RWPE1 (cell line): ENCODE measurements around the gene ATXN1.

Experiments used
- CTCF ChIA-PET: fragments of 350-600 bp; sonication (Branson Sonifier 250); formaldehyde crosslinking; extraction: SDS; loops from one replicate; lab custom pipeline; 2021; lab: Yijun Ruan, JAX
- POLR2A ChIA-PET: fragments of 400-600 bp; formaldehyde crosslinking; extraction: SDS; loops from one replicate; lab custom pipeline; 2020; ENCODE audit warnings: antibody characterized with exemption; ENCODE audit not compliant: low non-redundant PET; lab: Yijun Ruan, JAX
- DNase-seq: peaks from one replicate; pipeline ENCODE4 v3.0.0; 2012; ENCODE audit warnings: low spot score
- H3K27ac ChIP-seq: fragments of 450-650 bp; 2 replicates; pipeline ENCODE4 v1.5.1; 2017
- TF ChIP-seq, protein P1 (sequence below): fragments of 450-650 bp; conservative IDR thresholded peaks from 2 replicates; pipeline ENCODE4 v1.5.1; 2017; ENCODE audit warnings: low read depth, mild to moderate bottlenecking

ATXN1 gene

DNA sequence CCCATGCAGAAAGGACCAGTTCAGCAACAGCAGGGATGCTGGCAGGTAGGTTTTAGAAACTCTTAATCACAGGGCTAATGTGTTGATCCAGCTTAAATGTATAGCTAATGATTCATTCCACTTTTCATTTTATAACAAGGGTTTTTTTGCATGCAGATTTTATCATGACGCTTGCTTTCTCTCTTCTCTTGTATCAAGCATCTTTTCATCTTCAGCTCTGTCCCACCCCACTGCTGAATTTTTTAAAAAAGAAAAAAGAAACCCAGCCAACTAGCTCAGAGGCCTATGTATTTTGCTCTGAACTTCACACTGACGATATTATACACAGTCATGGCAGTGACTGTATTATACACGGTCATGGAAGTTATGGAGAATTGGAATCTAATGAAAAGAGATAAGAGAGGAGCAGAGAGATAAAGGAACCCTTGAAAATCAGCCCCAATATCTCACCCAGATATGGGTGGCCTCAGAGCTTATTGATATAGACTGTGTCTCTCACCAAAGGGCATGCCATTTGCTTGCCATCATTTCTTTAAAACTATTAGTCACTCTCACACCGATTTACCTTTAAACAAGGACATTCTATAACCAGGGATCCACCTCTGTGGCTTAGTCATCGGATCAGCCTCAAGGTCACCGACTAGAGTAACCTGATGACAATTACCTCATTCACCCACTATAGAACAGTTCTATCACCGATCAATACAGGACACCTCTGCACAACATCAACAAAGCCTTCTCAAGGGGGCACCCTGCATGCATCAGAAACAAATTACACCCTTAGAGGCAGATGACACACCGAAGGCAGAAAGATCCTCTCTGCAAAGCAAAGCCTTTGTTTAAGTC is 222.0 kb downstream of the ATXN1 start:
- TF ChIP-seq, protein P1, sequence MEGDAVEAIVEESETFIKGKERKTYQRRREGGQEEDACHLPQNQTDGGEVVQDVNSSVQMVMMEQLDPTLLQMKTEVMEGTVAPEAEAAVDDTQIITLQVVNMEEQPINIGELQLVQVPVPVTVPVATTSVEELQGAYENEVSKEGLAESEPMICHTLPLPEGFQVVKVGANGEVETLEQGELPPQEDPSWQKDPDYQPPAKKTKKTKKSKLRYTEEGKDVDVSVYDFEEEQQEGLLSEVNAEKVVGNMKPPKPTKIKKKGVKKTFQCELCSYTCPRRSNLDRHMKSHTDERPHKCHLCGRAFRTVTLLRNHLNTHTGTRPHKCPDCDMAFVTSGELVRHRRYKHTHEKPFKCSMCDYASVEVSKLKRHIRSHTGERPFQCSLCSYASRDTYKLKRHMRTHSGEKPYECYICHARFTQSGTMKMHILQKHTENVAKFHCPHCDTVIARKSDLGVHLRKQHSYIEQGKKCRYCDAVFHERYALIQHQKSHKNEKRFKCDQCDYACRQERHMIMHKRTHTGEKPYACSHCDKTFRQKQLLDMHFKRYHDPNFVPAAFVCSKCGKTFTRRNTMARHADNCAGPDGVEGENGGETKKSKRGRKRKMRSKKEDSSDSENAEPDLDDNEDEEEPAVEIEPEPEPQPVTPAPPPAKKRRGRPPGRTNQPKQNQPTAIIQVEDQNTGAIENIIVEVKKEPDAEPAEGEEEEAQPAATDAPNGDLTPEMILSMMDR, result no peak
- no peak overlapping the region for H3K27ac ChIP-seq
- peak; percentile 8 for DNase-seq
- POLR2A ChIA-PET, result no interaction called here
- CTCF ChIA-PET, result interaction anchor here (0.6 kb wide), 1 partner anchor 338 kb away, joined by 4 read pairs; no protein-coding TSS in a partner anchor

DNA sequence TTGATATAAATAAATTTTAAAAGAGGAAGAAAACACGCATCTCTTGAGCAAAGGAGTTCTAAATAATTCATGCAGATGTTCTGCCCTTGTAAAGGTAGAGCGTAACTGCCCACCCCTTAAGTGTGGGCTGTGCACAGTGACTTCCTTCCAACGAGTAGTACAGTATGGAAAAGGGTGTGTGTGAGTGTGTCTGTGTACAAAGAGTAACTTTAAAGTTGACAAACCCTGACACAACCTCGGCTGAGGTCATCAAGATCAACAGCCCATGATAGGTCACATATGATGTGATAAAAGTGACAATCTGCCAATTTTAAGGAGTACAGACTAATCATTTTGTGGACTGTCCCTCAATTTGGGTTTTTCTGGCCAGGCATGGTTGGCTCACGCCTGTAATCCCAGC is 225.7 kb downstream of the ATXN1 start:
- no peak overlapping the region for H3K27ac ChIP-seq
- no peak for DNase-seq
- POLR2A ChIA-PET, result no interaction called here
- TF ChIP-seq, protein P1, result no peak
- CTCF ChIA-PET, result interaction anchor here (0.6 to 1.0 kb wide), 2 partner anchors 24 to 949 kb away, joined by 3 to 4 read pairs; no protein-coding TSS in a partner anchor

DNA sequence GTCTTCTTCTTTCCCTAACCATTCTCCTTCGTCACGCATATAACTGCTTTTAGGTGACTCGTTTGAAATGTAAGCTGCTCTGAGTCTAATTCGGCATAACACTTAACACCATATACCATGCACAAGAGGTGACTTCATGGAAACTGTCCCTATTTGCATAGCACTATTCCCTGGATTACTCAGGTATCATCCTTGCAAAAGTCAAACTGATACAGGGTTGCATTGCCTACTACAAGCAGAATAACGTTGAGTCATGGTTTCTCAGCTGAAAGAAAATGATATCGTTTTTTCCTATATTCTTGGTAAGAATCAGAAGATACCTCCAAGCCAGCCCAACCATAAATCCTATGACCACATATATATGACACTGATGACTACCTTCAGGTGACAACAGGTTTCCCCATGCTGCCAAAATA is 227.5 kb downstream of the ATXN1 start:
- DNase-seq, result no peak
- H3K27ac ChIP-seq, result no peak overlapping the region
- POLR2A ChIA-PET, result no interaction called here
- TF ChIP-seq, protein P1, result no peak
- CTCF ChIA-PET, result interaction anchor here (0.6 kb wide), 1 partner anchor 1052 kb away, joined by 3 read pairs; no protein-coding TSS in a partner anchor

GRCh38 chr6:16533210-16533609 is 228.1 kb downstream of the ATXN1 start:
- H3K27ac ChIP-seq, result no peak overlapping the region
- CTCF ChIA-PET, result no interaction called here
- no peak for DNase-seq
- TF ChIP-seq, protein P1, result no peak
- POLR2A ChIA-PET, result no interaction called here

DNA sequence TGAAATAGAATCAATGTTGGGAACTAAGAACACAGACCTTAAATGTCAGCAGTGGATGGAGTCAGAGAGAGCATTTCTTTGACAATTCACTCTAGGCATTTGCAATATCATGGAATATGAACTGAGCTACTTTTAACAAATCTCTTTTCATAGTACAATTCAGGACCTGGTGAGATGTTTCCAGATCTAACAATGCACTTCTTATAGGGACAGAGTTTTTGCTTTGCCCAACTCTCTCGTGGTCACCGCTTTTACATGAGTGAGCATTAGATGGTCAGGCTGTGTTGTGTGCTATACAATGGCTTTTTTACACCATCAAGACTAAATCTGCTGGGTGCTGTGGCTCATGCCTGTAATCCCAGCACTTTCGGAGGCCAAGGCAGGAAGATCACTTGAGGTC is 233.6 kb downstream of the ATXN1 start:
- no peak overlapping the region for H3K27ac ChIP-seq
- ChIA-PET POLR2A (no interaction called here), CTCF (no interaction called here)
- TF ChIP-seq, protein P1, result no peak
- DNase-seq, result no peak

- no peak for DNase-seq
- POLR2A ChIA-PET, result no interaction called here
- TF ChIP-seq, protein P1, result no peak
- CTCF ChIA-PET, result interaction anchor here (0.8 kb wide), 1 partner anchor 188 kb away, joined by 6 read pairs; no protein-coding TSS in a partner anchor
- H3K27ac ChIP-seq, result no peak overlapping the region
These were observed 236.9 kb downstream of the ATXN1 start for GRCh38 chr6:16524380-16524707.
